GM19239 (cell line): ENCODE measurements around the gene ANO7.

Experiments used
- DNase-seq: peaks from one replicate; pipeline ENCODE4 v3.0.0; 2011; ENCODE audit warnings: low spot score; ENCODE audit not compliant: insufficient read length
- FAIRE-seq: peaks from 2 replicates; lab custom pipeline; 2011; peaks lifted over from hg19 to GRCh38; lab: Jason Lieb, UNC

The ANO7 gene

DNA sequence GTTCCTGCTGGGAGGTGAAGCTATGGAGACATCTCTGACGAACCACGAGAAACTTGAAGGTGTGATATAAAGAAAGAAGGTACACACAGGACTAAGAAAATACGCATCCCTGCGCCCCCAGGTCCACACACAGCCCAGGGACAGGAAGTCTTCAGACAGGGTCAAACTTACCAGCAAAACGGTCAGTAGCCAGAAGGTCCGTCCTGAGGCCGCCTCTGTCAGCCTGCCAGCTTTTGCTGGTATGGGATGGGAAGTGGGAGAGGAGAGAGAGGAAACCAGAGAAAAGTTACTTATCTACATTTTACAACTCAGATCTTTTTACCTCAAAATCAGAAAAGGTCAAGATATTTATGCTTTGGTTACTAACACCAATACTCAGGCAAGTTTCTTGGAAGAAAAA, 79.8 kb downstream of the ANO7 start:
- FAIRE-seq, result no peak

GRCh38 chr2:241268716-241269445, 80.4 kb downstream of the ANO7 start:
- no peak for DNase-seq
- FAIRE-seq, result no peak

More for the DNA sequence above, 79.8 kb downstream of the ANO7 start:
- DNase-seq, result no peak

GRCh38 chr2:241269707-241270520, 81.4 kb downstream of the ANO7 start:
- FAIRE-seq (no peak), DNase-seq (no peak)

- DNase-seq (no peak), FAIRE-seq (no peak)
Measured at GRCh38 chr2:241270531-241270930, 82.1 kb downstream of the ANO7 start.

DNA sequence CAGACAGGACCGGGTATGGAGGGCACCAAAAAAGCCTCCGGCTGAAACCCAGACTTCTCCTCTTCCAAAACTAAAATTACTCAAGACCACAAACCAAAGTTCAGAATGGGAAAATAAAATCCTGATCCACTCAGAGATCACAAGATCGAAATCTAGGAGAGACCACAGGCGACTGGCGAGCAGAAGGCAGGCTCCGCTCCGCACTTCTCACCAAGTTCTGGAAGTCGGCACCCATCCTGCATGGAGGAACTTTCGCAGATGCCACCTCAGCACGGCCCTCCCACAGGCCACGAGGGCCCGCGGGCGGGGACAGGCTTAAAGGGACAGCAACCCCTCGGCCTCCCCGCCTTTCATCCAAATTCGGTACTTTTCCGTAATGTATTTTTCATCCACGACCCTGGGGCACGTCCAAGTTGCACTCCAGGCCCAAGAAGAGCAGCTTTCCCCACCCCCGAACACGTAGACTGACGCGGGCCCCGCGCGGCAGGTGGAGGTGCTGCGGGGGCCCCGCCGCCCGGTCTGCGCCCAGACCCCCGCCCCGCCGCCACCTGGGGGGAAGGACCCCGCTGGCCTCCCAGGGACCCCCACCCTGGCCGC, 83.3 kb downstream of the ANO7 start:
- peak; percentile 71 for FAIRE-seq
- peak; percentile 69 for DNase-seq

DNA sequence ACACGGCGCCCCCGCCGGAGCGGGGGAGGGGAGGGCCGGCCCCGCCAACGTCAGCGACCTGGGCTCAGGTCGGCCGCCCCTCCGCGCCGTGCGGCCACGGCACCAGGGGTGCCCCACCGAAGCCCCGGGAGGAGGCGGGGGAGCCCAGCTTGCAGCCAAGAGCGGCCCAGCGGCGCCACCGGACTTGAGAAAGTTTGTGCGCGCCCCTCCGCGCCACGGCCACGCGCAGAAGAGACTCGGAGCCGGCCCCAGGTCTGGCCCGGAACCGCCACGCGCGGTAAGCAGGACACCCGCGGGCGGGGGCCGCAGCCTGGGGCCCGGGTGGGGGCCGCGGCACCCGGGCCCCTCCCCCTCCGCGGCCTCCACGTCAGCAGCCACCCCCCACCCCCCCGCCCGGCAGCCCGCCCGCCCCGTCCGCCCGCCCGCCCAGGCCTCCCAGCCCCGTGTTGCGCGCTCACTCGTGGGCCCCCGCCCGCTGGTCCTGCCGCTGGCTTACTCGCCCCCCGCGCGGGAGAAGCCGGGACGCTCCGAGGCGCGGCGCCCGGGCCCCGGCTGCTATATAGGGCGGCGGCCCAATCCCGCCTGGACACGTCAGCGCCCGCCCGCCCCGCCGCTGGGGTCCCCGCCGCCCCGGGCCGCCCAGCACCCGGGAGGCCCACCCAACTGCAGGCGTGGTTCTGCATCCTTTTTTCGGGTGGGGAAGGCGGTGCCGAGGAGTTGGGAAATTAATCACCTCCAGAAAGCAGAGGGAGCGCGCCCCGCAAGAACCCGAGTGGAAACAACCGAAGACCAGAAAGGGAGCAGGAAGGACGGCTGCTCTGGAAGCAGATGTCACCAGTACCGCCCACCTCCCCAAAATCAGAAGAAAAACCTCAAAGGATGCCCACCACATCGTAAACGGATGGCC, 84.1 kb downstream of the ANO7 start:
- DNase-seq, result peak; percentile 44

DNA sequence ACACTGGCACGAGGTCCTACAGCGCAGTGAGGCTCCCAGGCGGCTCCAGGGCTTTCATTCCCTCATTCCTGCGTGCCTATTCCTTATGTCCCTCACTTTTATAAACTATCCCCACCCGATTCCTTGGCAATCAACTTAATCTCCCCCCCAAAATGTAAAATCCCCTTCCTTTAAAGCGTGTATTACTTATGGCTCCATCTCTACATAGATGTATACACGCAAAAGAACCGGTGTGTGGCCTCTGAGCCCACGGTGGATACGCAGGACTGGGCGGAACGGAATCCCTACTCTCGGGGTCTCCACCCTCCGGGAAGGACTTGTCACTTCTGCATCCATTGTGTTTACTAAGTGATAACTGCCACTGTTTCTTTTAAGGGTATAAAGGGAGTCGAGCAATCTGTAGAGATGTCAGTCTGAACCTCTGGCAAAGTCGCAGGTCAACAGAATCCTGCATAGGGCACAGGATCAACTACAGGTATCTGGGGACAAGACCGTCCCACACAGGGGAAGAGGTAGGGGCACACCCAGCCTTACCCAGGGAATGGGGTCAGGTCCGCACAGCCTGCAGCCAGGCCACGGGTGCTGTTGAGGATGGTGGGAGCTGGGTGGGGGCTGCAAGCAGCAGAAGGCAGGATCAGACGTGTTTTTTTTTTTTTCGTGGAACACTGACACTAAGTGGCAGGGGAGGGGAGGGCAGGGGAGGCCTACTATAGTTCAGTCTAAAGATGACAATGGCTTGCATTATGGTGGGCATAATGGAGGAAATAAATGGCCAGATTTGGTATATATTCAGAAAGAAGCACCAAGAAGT, 84.9 kb downstream of the ANO7 start:
- FAIRE-seq (no peak), DNase-seq (no peak)

More for the DNA sequence above, 84.1 kb downstream of the ANO7 start:
- FAIRE-seq, result no peak

DNA sequence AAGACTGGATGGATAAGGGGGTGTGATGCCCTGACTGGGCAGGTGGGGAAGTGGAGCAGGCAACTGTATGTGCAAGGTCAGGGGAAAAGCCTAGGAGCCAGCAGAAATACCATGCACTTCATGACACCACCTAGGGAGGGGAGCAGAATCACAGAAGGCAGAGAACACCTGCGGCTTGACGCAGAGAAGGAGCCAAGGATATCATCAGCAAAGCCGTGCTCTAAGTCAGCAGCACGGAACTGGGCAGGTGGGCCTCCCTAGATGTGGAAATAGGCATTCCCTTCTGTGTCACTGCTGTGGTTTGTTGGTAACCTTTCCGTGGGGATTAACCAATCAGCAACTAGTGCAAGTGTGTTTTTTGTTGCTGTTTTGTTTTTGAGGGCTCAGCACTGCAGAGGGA, 85.7 kb downstream of the ANO7 start:
- FAIRE-seq, result no peak
- DNase-seq, result no peak
